Measurements from ENCODE around the gene CFAP97D1.

DNA sequence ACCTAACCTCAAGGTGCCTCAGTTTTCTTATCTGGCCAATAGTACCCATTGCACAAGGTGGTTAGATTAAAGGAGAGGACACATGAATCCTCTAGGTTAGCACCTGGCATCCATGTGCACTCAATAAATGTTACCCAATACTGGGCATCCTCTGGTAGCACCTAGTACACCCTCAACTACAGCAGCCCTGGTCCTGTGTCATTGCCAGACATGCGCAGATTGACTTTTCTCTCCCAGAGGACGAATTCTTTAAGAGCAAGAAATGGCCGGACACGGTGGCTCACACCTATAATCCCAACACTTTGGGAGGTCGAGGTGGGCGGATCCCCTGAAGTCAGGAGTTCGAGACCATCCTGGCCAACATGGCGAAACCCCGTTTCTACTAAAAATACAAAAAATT, 8.8 kb upstream of the CFAP97D1 start:
- TF ChIP-seq POLR2AphosphoS5 (IDR thresholded peaks at IDR 0.05; ENCODE audit: low read depth, low read length), result no peak
- TF ChIP-seq, protein P1, sequence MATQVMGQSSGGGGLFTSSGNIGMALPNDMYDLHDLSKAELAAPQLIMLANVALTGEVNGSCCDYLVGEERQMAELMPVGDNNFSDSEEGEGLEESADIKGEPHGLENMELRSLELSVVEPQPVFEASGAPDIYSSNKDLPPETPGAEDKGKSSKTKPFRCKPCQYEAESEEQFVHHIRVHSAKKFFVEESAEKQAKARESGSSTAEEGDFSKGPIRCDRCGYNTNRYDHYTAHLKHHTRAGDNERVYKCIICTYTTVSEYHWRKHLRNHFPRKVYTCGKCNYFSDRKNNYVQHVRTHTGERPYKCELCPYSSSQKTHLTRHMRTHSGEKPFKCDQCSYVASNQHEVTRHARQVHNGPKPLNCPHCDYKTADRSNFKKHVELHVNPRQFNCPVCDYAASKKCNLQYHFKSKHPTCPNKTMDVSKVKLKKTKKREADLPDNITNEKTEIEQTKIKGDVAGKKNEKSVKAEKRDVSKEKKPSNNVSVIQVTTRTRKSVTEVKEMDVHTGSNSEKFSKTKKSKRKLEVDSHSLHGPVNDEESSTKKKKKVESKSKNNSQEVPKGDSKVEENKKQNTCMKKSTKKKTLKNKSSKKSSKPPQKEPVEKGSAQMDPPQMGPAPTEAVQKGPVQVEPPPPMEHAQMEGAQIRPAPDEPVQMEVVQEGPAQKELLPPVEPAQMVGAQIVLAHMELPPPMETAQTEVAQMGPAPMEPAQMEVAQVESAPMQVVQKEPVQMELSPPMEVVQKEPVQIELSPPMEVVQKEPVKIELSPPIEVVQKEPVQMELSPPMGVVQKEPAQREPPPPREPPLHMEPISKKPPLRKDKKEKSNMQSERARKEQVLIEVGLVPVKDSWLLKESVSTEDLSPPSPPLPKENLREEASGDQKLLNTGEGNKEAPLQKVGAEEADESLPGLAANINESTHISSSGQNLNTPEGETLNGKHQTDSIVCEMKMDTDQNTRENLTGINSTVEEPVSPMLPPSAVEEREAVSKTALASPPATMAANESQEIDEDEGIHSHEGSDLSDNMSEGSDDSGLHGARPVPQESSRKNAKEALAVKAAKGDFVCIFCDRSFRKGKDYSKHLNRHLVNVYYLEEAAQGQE (IDR thresholded peaks at IDR 0.05; ENCODE audit: insufficient read depth in 1 of 2, low read depth in 2 of 2, low read length in 2 of 2), result no peak
- TF ChIP-seq SIN3A (IDR thresholded peaks at IDR 0.05; ENCODE audit: borderline replicate concordance, insufficient read depth, low read length), result no peak
- no peak for TF ChIP-seq FOXP2 (optimal IDR thresholded peaks at IDR 0.05; ENCODE audit: borderline replicate concordance, extremely low read depth, extremely low read length, insufficient read depth)
- no peak for TF ChIP-seq TAF1 (IDR thresholded peaks at IDR 0.05; ENCODE audit: borderline replicate concordance, insufficient read depth, low read length)

Data from PFSK-1 (cell line).